GM21381 (cell line): ENCODE results near the gene PPDPF.
"Not testable (repeated sequence)": the region's sequence is repeated elsewhere in the genome, so short reads cannot be mapped to it uniquely, and the experiment has no call there.

Source experiments
- ATAC-seq: cut with Tn5 transposase; IDR thresholded peaks from one replicate; pipeline ENCODE4 v1.9.1; 2021; ENCODE audit warnings: mild to moderate bottlenecking, moderate library complexity; ENCODE audit not compliant: unreplicated experiment

The PPDPF gene

DNA sequence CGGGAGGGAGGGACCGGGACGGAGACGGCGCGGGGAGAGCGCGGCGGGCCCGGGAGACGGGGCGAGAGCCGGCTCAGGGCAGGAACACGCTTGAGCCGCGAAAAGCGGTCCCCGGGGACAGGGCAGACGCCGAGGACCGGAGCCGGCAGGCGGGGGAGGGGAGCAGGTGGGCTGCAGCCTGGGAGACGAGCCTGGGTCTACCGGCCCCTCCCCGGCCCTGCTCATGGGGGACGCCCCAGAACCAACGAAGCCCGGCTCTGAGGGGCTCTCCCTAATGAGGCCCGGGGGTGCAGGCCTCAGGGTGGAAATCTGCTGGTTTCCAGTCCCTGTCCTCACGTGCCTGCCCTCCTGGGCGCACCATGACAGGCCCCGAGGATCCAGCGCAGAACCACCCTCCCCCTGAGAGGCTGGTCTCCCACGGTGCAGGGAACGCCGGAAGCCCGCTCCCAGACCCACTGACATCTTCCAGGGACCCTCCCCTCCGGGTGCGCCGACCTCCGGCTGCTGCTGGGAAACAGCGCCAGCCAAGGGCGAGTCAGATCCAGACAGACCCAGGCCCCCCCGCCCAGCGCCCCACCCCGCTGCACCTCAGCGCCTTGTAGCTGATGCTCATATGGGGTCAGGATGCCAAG is 21.1 kb upstream of the PPDPF start:
- no peak for ATAC-seq

DNA sequence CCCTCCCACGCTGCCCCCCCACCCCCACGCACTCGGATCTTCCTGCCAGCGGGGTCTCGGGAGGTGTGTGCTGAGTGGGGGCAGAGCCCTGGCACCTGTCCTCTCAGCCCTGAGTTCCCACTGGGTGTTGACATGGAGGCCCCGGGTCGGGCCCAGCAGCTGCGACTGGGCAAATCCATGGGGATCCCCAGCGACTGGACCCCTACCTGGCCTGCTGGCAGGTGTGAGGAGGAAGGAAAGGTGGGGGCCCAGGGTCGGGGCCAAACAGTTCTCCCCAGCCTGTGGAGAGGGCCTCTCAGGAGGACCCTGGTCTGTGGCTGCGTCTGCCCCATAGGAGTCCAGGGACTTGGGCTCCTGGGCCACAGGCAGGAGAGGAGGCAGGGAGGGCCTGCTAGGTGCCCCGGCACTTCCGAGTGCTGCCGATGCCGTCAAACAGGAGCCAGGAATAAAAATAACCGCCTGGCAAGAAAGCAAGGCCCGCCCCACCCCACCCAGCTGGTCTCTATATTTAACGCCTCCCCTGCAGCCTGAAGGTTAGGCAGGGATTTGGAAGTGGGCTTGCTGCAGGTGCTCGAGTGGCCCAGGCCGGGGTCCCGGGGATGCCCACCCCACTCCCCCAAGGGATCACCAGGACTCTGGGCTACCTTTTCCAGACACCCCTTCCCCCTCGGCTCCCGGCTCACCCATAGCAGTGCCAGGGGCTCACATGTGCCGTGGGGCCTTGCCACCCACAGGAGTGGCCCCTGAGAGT is 20.2 kb upstream of the PPDPF start:
- ATAC-seq, result no peak

DNA sequence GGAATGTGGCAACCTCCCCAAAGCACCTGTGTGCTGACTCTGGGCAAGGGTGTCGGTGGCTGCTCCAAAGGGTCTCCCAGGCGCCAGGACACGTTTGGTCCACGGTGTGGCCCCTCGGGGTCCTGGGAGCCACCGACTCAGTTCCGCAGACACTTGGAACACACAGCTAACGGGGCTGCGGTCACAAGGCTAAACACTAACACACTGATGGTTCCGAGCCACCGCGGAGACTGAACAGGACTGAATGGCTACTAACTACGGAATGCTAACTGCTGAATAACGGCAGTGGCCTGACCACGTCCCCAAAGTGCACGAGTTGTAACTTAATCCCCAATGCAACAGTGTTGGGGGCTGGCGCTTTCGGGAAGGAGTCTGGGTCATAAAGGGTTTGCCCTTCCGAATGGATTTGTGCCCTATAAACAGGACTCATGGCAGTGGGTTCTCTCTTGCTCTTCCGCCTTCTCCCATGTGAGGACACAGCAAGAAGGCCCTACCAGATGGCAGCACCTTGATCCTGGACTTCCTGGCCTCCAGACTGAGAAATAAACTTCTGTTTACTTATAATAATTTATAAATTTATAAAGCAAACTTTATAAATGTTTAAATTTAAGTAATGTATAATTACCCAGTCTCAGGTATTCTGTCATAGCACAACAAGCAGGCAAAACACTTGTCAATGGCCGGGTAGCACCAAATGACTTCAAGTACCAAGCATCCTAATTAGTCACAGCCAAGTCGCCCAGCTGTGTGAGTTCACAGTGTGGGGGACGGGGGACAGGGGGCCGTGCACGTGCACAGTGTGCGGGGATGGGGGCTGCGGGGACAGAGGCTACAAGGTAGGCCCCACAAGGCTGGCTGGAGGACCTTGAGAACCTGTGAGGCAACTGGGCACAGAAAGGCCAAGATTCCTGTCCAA is 19.4 kb upstream of the PPDPF start:
- no peak for ATAC-seq

DNA sequence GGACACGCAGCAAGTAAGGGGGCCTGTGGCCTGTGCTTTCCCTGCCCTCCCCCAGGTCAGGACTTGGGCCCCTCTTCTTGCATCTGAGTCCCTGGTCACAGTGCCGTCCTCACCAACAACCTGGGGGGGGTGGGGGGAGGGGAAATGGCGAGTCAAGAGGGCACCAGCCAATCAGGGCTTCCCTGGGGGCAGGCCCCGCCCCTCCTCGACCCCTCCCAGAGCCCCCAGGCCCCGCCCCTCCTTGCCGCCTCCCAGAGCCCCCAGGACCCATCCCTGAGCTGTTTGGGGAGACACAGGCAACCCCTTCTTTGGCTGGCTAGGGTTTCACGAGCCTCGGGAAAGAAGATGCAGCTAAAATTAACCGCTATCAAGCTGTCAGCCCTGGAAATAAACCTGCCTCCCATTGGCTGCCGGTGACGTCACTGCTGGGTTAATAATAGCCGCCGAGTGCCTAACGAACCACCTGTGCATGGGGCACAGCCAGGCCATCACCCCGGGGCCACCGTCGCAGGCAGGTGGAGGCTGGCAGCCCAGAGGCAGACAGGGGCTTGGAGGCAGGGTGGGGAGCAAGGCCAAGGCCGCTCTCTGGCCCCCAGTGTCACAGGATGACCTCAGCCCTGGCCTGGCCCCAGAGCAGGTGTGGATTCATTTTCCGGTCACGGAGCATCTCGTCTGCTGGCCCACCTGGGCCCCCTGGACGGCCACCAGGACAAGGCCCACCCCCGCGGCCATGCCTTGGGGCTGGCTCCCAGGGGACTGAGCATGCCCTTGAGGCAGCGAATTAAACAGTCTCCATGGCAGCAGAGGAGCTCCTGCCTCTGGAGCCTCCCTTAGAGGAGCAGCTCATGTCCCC is 18.5 kb upstream of the PPDPF start:
- ATAC-seq, result no peak

DNA sequence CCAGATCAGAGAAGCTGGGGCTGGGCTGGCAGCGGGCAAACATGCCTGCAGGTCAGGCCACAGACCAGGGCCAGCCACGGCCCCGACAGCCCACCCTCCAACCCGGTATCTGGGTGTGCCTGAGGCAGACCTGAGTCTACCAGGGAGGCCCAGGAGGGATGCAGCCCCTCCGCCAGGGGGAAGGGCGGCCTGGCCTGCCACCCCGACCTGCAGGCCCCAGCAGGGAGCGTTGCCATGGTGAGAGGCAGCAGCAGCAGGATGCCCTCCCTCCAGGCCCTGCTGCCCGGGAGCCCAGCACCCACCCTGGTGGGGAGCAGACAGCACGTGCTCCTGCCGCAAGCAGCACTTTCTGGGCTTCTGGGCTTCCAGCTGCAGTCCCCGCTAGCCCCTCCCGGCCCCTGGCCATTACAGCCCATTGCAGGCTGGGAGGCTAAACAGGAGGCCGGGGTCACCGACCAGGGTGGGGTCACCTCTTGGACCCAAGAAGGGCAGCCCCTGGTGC is 17.8 kb upstream of the PPDPF start:
- no peak for ATAC-seq

DNA sequence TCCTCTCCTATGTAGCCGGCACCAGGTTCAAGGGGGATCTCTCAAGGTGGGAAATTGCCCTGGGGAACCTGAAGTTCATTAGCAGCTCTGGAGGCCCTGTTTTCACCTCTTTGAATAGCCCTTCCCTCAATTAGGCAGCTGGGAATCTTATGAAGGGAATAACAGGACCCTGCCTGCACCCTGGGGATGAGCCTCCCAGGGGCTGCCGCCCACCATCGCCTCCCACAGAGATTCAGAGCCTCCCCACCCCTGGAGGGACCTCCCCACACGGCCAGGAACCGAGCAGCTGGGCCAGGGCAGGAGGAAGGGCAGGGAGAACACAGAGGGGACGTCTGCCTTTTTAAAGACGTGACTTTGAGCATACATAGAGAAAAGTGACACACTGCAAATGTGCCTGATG is 17.0 kb upstream of the PPDPF start:
- ATAC-seq, result no peak

DNA sequence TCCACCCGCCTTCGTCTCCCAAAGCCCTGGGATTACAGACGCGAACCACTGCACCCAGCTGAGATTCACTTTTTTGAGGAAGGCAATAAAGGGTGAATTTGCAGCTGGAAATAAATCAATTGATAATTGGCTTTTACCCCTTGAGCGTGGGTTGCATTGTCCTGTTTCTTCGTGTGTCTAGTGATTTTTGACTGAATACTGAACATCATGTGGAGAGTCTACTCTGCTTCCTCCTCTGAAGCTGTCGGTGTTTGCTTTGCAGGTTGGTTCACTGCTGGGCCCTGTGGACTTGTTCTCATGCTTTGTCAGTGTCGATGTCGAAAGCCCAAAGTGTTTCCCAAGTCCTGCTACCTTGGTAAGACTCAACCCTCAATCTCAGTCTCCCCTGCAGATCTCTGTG is 15.9 kb upstream of the PPDPF start:
- ATAC-seq, result no peak

DNA sequence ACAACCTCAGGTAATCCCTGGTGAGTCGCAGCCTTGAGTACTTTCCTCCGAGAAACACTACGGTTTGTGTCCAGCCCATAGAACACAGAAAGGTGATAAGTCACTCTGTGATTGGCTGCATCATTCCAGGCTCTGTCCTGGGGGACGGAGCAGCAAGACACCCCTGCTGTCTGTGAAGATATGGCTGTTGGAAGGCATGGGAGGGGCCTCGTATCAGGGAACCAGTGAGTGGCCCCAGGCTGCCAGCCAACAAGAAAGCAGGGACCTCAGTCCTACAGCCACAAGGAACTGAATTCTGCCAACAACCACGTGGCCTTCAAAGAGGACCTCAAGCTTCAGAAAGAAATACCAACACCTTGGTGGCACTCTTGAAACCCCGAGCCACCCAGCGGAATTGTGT is 15.3 kb upstream of the PPDPF start:
- no peak for ATAC-seq

DNA sequence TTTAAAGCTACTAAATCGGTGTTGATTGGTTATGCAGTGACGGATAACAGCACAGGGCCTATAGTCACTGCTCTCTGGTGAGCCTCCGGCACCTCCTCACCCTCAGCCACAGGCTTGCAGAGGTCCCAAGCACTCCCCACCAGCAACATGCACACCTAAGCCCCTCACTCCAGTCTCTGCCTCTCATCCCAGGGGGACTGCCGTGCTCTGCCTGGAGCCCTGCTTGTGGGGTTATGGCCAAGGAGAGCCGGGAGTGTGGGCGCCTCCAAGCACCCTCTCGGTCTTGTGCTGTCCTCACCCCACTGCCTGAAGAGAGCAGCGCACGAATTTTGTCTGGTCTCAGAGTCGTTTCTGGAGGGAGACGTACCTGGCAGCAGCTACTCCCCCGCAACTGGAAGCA is 14.8 kb upstream of the PPDPF start:
- ATAC-seq, result no peak

DNA sequence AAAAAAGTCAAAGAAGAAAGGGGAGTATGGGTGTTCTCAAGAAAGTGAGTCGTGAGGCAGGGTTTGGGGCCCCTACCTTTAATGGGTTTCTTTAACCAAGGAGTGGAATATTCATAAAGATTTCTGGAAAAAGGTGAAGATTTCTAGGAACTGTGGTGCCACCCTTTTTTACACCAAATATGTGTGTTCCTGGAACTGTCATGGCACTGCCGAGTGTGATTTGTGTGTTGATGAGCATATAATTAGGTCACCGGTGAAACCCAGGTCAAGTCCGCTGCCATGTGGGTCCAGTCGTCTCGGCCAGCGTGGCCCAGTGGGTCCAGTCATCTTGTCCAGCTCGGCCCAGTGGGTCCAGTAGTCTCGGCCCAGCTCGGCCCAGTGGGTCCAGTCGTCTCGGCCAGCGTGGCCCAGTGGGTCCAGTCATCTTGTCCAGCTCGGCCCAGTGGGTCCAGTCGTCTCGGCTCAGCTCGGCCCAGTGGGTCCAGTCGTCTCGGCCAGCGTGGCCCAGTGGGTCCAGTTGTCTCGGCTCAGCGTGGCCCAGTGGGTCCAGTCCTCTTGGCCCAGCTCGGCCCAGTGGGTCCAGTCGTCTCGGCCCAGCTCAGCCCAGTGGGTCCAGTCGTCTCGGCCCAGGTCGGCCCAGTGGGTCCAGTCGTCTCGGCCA is 13.4 kb upstream of the PPDPF start:
- ATAC-seq, result no peak

DNA sequence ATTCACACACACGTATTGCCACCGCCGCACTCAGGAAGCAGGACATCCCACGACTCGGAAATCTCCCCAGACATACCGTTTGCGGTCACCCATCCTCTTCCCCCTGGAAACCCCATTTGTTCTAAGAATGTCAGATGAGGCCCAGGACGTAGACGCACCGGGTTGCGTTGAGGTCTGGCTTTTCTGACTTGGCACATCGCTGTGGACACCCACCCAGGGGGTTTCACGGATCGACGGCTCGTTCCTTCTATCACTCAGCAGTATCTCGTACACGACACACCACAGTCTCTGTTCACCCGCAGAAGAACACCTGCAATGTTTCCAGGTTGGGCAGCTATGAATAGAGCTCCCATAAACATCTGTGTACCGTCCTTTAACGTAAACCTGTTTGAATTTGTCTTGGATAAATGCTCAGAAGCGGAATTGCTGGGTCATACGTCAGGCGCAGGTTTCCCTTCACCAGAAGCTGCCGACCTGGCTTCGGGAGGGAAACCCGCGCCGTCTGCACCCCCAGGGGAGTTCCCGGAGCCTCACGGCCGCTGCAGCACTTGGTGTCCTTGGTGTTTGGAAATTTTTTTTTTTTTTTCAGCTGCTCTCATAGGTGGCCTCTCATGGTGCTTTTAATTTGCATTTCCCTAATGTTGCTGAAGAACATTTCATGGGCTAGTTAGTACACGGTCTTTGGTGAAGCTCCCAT is 12.3 kb upstream of the PPDPF start:
- no peak for ATAC-seq

DNA sequence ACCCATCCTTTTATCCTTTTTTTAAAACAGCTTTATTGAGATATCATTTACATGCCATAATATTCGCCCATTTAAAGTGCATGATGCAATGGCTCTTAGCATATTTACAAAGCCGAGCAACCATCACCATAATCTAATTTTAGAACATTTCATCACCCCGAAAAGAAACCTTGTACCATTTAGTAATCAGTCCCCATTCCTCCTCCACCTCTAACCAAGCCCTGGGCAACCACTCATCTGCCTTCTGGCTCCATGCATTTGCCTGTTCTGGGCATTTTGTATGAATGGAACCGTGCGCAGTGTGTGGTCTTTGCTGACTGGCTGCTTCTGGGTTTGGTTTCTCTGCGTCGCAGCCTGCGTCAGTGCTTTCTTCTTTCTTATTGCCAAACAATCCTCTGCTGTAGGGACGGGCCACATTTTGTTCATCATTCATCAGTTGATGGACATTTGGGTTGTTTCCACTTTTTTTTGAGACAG is 11.4 kb upstream of the PPDPF start:
- no peak for ATAC-seq

DNA sequence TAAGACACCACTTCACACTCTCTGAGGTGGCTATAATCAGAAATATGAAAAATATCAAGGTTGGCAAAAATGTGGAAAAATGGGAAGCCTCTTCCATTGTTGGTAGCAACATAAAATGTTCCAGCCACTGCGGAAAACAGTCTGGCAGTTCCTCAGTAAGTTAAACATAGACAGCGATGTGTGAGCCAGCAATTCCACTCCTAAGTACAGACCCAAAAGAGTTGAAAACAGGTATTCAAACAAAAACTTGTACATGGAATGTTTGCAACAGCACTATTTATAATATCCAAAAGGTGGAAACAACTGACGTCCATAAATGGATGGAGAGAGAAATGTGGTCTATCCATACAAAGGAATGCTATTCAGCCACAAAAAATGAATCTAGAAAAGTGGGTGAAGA is 7.4 kb upstream of the PPDPF start:
- no peak for ATAC-seq

DNA sequence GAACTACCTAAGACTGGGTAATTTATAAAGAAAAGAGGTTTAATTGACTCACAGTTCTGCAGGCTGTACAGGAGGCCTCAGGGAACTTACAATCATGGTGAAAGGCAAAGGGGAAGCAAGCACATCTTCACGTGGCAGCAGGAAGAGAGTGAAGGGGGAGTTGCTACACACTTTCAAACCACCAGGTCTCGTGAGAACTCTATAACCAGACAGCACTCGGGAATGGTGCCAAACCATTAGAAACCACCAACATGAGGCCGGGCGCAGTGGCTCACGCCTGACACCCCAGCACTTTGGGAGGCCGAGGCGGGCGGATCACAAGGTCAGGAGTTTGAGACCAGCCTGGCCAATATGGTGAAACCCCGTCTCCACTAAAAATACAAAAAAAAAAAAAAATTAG is 6.0 kb upstream of the PPDPF start:
- ATAC-seq, result not testable (repeated sequence)

DNA sequence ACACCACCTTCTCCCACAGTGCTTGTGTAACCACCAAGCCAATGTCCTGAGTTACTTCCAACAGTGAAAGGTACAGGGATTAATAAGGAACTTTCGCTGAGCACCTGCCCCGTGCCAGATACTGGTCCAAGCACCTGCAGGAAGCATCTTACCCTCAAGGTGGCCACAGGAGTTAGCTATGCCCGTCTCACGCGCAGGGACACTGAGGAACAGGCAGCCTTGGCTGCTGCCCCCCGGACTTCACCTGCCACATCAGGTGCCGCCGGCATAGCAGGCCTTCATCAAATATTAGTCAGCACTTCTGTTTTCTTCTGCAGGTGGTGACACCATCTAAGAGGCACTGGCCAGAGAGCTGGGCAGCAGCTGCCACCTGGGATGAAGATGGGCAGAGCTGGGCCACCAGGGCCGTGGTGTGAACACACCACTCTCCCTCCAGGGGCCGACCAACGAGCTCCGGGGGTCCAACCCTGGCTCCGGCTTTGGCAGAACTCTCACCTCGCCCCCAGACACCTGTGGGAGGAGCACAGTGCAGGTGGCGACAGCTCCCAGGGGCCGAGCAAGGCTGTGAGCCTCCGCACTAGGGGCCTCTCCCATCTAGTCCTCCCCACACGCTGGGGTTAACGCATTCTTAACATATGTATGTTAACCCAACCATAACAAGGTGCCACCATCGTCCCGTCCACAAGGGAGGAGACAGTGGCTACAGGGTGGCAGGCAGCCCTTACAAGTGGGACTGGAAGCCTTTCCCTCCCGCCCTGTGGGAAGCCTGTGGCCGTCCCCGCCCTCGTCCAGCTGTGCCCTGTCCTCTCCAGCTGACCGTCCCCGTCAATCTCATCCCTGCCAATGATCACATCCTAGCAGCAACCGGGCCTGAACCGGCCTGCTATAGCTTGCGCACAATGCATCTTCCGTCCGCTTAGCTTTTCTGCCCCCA is 2.9 kb upstream of the PPDPF start:
- no peak for ATAC-seq

DNA sequence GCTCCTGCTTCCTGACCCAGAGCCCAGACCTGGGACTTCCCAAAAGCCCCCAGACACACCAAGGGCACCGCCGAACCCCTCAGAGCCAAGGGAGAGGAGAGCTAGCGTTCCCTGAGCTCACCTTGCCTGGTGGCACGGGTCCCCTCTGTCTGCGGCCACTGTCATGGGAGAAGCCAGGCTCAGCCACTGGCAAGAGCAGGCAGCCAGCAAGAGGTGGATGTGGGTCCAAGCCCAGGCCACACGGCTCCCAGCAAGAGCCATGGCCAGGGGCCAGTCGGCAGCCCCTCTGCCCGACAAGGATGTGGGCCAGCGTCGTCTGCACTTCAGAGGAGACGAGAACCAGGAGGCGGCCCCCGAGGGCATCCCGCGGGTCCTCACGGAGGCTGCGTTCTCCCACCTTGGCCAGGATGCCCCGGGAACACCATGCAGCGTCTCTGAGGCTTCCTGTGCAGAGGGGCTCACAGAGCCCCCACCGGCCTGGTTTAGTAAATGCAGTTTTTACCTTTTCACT is 2.2 kb upstream of the PPDPF start:
- no peak for ATAC-seq

DNA sequence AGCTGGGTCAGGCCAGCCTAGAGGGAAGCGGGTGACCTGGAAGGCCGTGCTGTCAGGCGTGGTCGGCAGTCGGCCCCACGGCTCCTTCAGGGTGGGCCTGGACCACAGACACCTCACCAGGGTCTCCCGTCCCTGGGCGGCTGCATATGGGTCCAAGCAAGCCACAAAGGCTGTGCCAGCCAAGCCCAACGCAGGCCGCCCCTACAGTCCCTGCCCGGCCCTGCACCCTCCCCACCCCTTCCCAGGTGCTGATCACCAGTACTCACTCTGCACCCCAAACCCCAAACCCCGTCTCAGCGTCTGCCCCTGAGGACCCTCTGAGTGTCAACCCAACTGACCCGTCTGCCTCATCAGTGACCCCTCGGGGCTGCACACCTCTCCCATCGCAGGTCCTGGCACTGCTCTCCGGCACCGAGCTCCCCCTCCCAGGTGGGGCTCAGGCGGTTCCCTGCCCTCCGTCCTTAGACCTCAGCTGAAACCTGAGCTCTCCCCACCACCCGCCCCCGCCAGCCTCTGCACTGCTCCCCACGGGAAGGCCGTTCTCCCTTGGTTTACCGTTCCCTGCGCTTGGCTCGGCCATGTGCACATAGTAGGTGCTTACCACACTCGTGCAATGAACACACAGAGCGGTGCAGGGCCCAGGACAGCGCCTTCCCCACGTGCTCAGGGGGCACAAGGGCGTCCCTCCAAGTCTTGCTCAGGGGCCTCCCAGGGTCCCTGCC is 1.5 kb upstream of the PPDPF start:
- no peak for ATAC-seq
